Measurements from ENCODE around the gene H19.

H19 gene

GRCh38 chr11:1997755-1998154, at the start of gene H19:
Gene H19 (minus strand): TSS chr11:1997842.
- H3K4me2 ChIP-seq (ENCODE audit: low read length): no peak within 1 kb of the TSS
- no peak within 1 kb of the TSS for H3K4me3 ChIP-seq (ENCODE audit: low read length)
- no peaks in the 10 kb centered on the region for H3K4me1 ChIP-seq (ENCODE audit: control insufficient read depth, low read length)
- no peaks in the 10 kb centered on the region for H3K9me2 ChIP-seq (replicated peaks; ENCODE audit: control insufficient read depth, low read length)
- no peaks in the 10 kb centered on the region for H3F3A ChIP-seq (ENCODE audit: control insufficient read depth, insufficient read depth)
- no peak within 1 kb of the TSS for H3K27ac ChIP-seq (ENCODE audit: low read depth, low read length)
- no peaks in the 10 kb centered on the region for H3K36me3 ChIP-seq (ENCODE audit: control insufficient read depth, low read length)
- H4K20me1 ChIP-seq (ENCODE audit: control insufficient read depth, insufficient read depth, low read depth, low read length): no peaks in the 10 kb centered on the region
- TF ChIP-seq CTCF (IDR thresholded peaks at IDR 0.05; ENCODE audit: low read depth, low read length, poor library complexity, severe bottlenecking) (no peak), EZH2phosphoT487 (IDR thresholded peaks at IDR 0.05; ENCODE audit: borderline replicate concordance, low read length) (no peak)
- no peaks in the 10 kb centered on the region for H3K9me3 ChIP-seq (ENCODE audit: control insufficient read depth, insufficient read depth, low read length)
- H3K79me2 ChIP-seq (ENCODE audit: control insufficient read depth, low read length): no peaks in the 10 kb centered on the region
- no peaks in the 10 kb centered on the region for H3K27me3 ChIP-seq (ENCODE audit: control insufficient read depth, low read length)

- no peaks in the 10 kb centered on the region for H3K9me2 ChIP-seq (replicated peaks; ENCODE audit: control insufficient read depth, low read length)
- H3K27ac ChIP-seq (ENCODE audit: low read depth, low read length): no peak overlapping the region
- no peaks in the 10 kb centered on the region for H3K27me3 ChIP-seq (ENCODE audit: control insufficient read depth, low read length)
- no peak for TF ChIP-seq CTCF (IDR thresholded peaks at IDR 0.05; ENCODE audit: low read depth, low read length, poor library complexity, severe bottlenecking)
- TF ChIP-seq EZH2phosphoT487 (IDR thresholded peaks at IDR 0.05; ENCODE audit: borderline replicate concordance, low read length): no peak
- H3K4me3 ChIP-seq (ENCODE audit: low read length): no peak overlapping the region
- H3K9me3 ChIP-seq (ENCODE audit: control insufficient read depth, insufficient read depth, low read length): no peaks in the 10 kb centered on the region
- no peaks in the 10 kb centered on the region for H3K79me2 ChIP-seq (ENCODE audit: control insufficient read depth, low read length)
- H3K36me3 ChIP-seq (ENCODE audit: control insufficient read depth, low read length): no peaks in the 10 kb centered on the region
- no peak overlapping the region for H3K4me2 ChIP-seq (ENCODE audit: low read length)
- no peaks in the 10 kb centered on the region for H3F3A ChIP-seq (ENCODE audit: control insufficient read depth, insufficient read depth)
- H4K20me1 ChIP-seq (ENCODE audit: control insufficient read depth, insufficient read depth, low read depth, low read length): no peaks in the 10 kb centered on the region
- no peaks in the 10 kb centered on the region for H3K4me1 ChIP-seq (ENCODE audit: control insufficient read depth, low read length)
Measured at GRCh38 chr11:2041963-2042362, 44.3 kb upstream of the H19 start.

- no peaks in the 10 kb centered on the region for H3K27me3 ChIP-seq (ENCODE audit: control insufficient read depth, low read length)
- H3K27ac ChIP-seq (ENCODE audit: low read depth, low read length): no peak overlapping the region
- H3K79me2 ChIP-seq (ENCODE audit: control insufficient read depth, low read length): no peaks in the 10 kb centered on the region
- TF ChIP-seq CTCF (IDR thresholded peaks at IDR 0.05; ENCODE audit: low read depth, low read length, poor library complexity, severe bottlenecking) (no peak), EZH2phosphoT487 (IDR thresholded peaks at IDR 0.05; ENCODE audit: borderline replicate concordance, low read length) (no peak)
- no peak overlapping the region for H3K4me3 ChIP-seq (ENCODE audit: low read length)
- no peaks in the 10 kb centered on the region for H3K9me2 ChIP-seq (replicated peaks; ENCODE audit: control insufficient read depth, low read length)
- H3K36me3 ChIP-seq (ENCODE audit: control insufficient read depth, low read length): no peaks in the 10 kb centered on the region
- no peaks in the 10 kb centered on the region for H4K20me1 ChIP-seq (ENCODE audit: control insufficient read depth, insufficient read depth, low read depth, low read length)
- no peak overlapping the region for H3K4me2 ChIP-seq (ENCODE audit: low read length)
- H3F3A ChIP-seq (ENCODE audit: control insufficient read depth, insufficient read depth): no peaks in the 10 kb centered on the region
- H3K9me3 ChIP-seq (ENCODE audit: control insufficient read depth, insufficient read depth, low read length): no peaks in the 10 kb centered on the region
- no peaks in the 10 kb centered on the region for H3K4me1 ChIP-seq (ENCODE audit: control insufficient read depth, low read length)
Measured at GRCh38 chr11:2041153-2041552, 43.5 kb upstream of the H19 start.

Data from DOHH2 (cell line).